A172 (cell line): ENCODE measurements around the gene IAPP. TPM values are rescaled to one million over a fixed set of nuclear protein-coding genes. Genes with fewer than 3 reads are reported as not detected.
"Not testable (repeated sequence)": the region's sequence is repeated elsewhere in the genome, so short reads cannot be mapped to it uniquely, and the experiment has no call there.

Experiments
- DNase-seq: peaks from one replicate; pipeline ENCODE4 v3.0.0-alpha.2; 2015; ENCODE audit warnings: low spot score
- total RNA-seq: library from RNA; depleted of rRNA; stranded (reverse); fragments of >200 nt; shearing (Covaris generic); gene quantifications from 2 replicates; pipeline ENCODE4 v1.2.3, GENCODE V29; 2014; rRNA removed

The IAPP gene
- total RNA-seq, 1 experiment from 2014 or later, result not detected

GRCh38 chr12:21379218-21379617 is 6.5 kb downstream of the IAPP start:
- no peak for DNase-seq

- DNase-seq, result not testable (repeated sequence)
These were observed 8.6 kb downstream of the IAPP start for GRCh38 chr12:21381320-21381719.

- DNase-seq, result no peak
These were observed 11.6 kb downstream of the IAPP start for GRCh38 chr12:21384261-21384660.

GRCh38 chr12:21387174-21387573 is 14.5 kb downstream of the IAPP start:
- no peak for DNase-seq

- no peak for DNase-seq
These were observed 19.7 kb downstream of the IAPP start for GRCh38 chr12:21392384-21392783.

GRCh38 chr12:21394828-21395626 is 22.3 kb downstream of the IAPP start:
- DNase-seq, result not testable (repeated sequence)

GRCh38 chr12:21413369-21414277 is 40.9 kb downstream of the IAPP start:
- DNase-seq, result no peak

GRCh38 chr12:21416511-21417121 is 43.9 kb downstream of the IAPP start:
- DNase-seq, result peak; percentile 51

- peak; percentile 16 for DNase-seq
These were observed 45.7 kb downstream of the IAPP start for GRCh38 chr12:21418398-21418797.

- not testable (repeated sequence) for DNase-seq
These were observed 46.5 kb downstream of the IAPP start for GRCh38 chr12:21419009-21419699.

- DNase-seq, result no peak
These were observed 55.5 kb downstream of the IAPP start for GRCh38 chr12:21428241-21428640.

Other genes starting within 250 kb of the IAPP start
- gene SLCO1B1, start 241.7 kb upstream of the IAPP start, total RNA-seq, result 0.14 and 0.81 TPM in 2 replicates
- gene SLCO1A2, start 38.0 kb upstream of the IAPP start, total RNA-seq, result 2.6 and 4.8 TPM in 2 replicates
- gene PYROXD1, start 64.8 kb downstream of the IAPP start, total RNA-seq, result 5.9 and 6.9 TPM in 2 replicates
- 118 and 125 TPM in 2 replicates for gene RECQL, start 128.7 kb downstream of the IAPP start, total RNA-seq
- 57.5 and 102 TPM in 2 replicates for gene GOLT1B, start 128.9 kb downstream of the IAPP start, total RNA-seq
- gene SPX, start 153.4 kb downstream of the IAPP start, total RNA-seq, result 0.07 TPM in 1 of 2 replicates, not detected in the other
- not detected in 2 replicates for gene GYS2, start 231.9 kb downstream of the IAPP start, total RNA-seq